ENCODE results near the gene LURAP1L.

The LURAP1L gene

DNA sequence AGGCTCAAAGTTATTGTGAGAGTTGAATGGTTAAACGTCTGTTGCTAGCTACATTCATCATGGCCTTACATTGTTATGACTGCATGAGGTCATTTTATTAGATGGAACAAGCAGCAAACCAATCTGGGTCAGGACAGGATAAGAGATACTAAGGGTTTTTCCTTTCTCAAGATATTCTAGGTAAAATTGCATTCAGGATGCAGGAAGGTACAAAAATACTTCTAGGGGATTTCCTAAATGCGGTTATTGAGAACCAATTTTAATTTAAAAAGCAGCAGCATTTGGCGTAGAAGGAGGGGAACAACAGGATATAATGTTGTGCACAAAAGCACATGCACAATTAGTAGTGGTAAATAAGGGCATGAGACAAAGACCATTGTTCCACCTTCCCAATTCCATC lies 39.2 kb upstream of the LURAP1L start:
- no peak overlapping the region for H2BK5ac ChIP-seq (ENCODE audit: low read length)
- H3K23ac ChIP-seq (ENCODE audit: low read length) = no peak overlapping the region
- no CpG with 5 or more reads among the region's 3 CpGs for WGBS (ENCODE audit: extremely low coverage, insufficient coverage, low lambda C conversion rate)
- H3K4me3 ChIP-seq (ENCODE audit: low read length) = no peak overlapping the region
- H3K56ac ChIP-seq (ENCODE audit: low read length) = no peak overlapping the region
- H4K5ac ChIP-seq (ENCODE audit: low read length) = no peak overlapping the region
- H3K27ac ChIP-seq (ENCODE audit: low read depth, low read length) = no peak overlapping the region
- H2BK120ac ChIP-seq (ENCODE audit: low read depth, low read length) = no peak overlapping the region
- no peaks in the 10 kb centered on the region for H3K27me3 ChIP-seq (ENCODE audit: insufficient read depth, low read length, poor library complexity)
- no peak overlapping the region for H2BK15ac ChIP-seq (replicated peaks; ENCODE audit: low read depth)
- no peaks in the 10 kb centered on the region for H3K79me2 ChIP-seq (ENCODE audit: control insufficient read depth, insufficient read depth, low read length)
- H3K4me1 ChIP-seq (ENCODE audit: control insufficient read depth, low read depth, low read length) = no peaks in the 10 kb centered on the region
- H3K36me3 ChIP-seq (ENCODE audit: control insufficient read depth, insufficient read depth, low read length) = no peaks in the 10 kb centered on the region
- H3K4ac ChIP-seq (ENCODE audit: low read depth, low read length) = no peak overlapping the region
- H3K79me1 ChIP-seq (ENCODE audit: low read length) = no peaks in the 10 kb centered on the region
- no peak overlapping the region for H4K8ac ChIP-seq (ENCODE audit: low read depth, low read length)
- H3K18ac ChIP-seq (ENCODE audit: low read length) = no peak overlapping the region
- H3K4me2 ChIP-seq (ENCODE audit: low read length) = no peak overlapping the region
- DNase-seq = no peak
- H2AK5ac ChIP-seq (ENCODE audit: low read length) = no peak overlapping the region
- no peak overlapping the region for H3K9ac ChIP-seq (ENCODE audit: low read length)

- H3K79me1 ChIP-seq (ENCODE audit: low read length) = no peaks in the 10 kb centered on the region
- WGBS (ENCODE audit: extremely low coverage, insufficient coverage, low lambda C conversion rate) = no CpG with 5 or more reads among the region's 1 CpG
- no peak overlapping the region for H3K4me3 ChIP-seq (ENCODE audit: low read length)
- H3K79me2 ChIP-seq (ENCODE audit: control insufficient read depth, insufficient read depth, low read length) = no peaks in the 10 kb centered on the region
- no peak overlapping the region for H3K4me2 ChIP-seq (ENCODE audit: low read length)
- H2BK120ac ChIP-seq (ENCODE audit: low read depth, low read length) = no peak overlapping the region
- no peaks in the 10 kb centered on the region for H3K27me3 ChIP-seq (ENCODE audit: insufficient read depth, low read length, poor library complexity)
- H4K5ac ChIP-seq (ENCODE audit: low read length) = no peak overlapping the region
- H3K4ac ChIP-seq (ENCODE audit: low read depth, low read length) = no peak overlapping the region
- no peaks in the 10 kb centered on the region for H3K4me1 ChIP-seq (ENCODE audit: control insufficient read depth, low read depth, low read length)
- H3K18ac ChIP-seq (ENCODE audit: low read length) = no peak overlapping the region
- no peak overlapping the region for H2AK5ac ChIP-seq (ENCODE audit: low read length)
- no peak overlapping the region for H4K8ac ChIP-seq (ENCODE audit: low read depth, low read length)
- H2BK15ac ChIP-seq (replicated peaks; ENCODE audit: low read depth) = no peak overlapping the region
- no peak overlapping the region for H3K27ac ChIP-seq (ENCODE audit: low read depth, low read length)
- no peaks in the 10 kb centered on the region for H3K36me3 ChIP-seq (ENCODE audit: control insufficient read depth, insufficient read depth, low read length)
- no peak overlapping the region for H2BK5ac ChIP-seq (ENCODE audit: low read length)
- H3K9ac ChIP-seq (ENCODE audit: low read length) = no peak overlapping the region
- no peak for DNase-seq
- no peak overlapping the region for H3K56ac ChIP-seq (ENCODE audit: low read length)
- H3K23ac ChIP-seq (ENCODE audit: low read length) = no peak overlapping the region
These were observed 36.9 kb upstream of the LURAP1L start for GRCh38 chr9:12737871-12738270.

GRCh38 chr9:12739014-12739652 lies 35.7 kb upstream of the LURAP1L start:
- no peak overlapping the region for H3K56ac ChIP-seq (ENCODE audit: low read length)

GRCh38 chr9:12740845-12741244 lies 34.0 kb upstream of the LURAP1L start:
- Histone ChIP-seq H2BK5ac (ENCODE audit: low read length) (no peak overlapping the region), H2BK120ac (ENCODE audit: low read depth, low read length) (no peak overlapping the region), H3K18ac (ENCODE audit: low read length) (no peak overlapping the region), H3K27ac (ENCODE audit: low read depth, low read length) (no peak overlapping the region), H3K79me2 (ENCODE audit: control insufficient read depth, insufficient read depth, low read length) (no peaks in the 10 kb centered on the region), H4K5ac (ENCODE audit: low read length) (no peak overlapping the region), H3K36me3 (ENCODE audit: control insufficient read depth, insufficient read depth, low read length) (no peaks in the 10 kb centered on the region), H3K4me1 (ENCODE audit: control insufficient read depth, low read depth, low read length) (no peaks in the 10 kb centered on the region), H2BK15ac (replicated peaks; ENCODE audit: low read depth) (no peak overlapping the region), H3K23ac (ENCODE audit: low read length) (no peak overlapping the region), H3K27me3 (ENCODE audit: insufficient read depth, low read length, poor library complexity) (no peaks in the 10 kb centered on the region), H3K79me1 (ENCODE audit: low read length) (no peaks in the 10 kb centered on the region), H3K9ac (ENCODE audit: low read length) (no peak overlapping the region), H3K4me2 (ENCODE audit: low read length) (no peak overlapping the region), H4K8ac (ENCODE audit: low read depth, low read length) (peak overlapping the region; percentile 40), H2AK5ac (ENCODE audit: low read length) (no peak overlapping the region), H3K56ac (ENCODE audit: low read length) (no peak overlapping the region), H3K4ac (ENCODE audit: low read depth, low read length) (no peak overlapping the region), H3K4me3 (ENCODE audit: low read length) (no peak overlapping the region)
- no CpG with 5 or more reads among the region's 2 CpGs for WGBS (ENCODE audit: extremely low coverage, insufficient coverage, low lambda C conversion rate)
- DNase-seq = no peak

More at GRCh38 chr9:12739014-12739652, 35.7 kb upstream of the LURAP1L start:
- H3K79me1 ChIP-seq (ENCODE audit: low read length) = no peaks in the 10 kb centered on the region
- H3K9ac ChIP-seq (ENCODE audit: low read length) = no peak overlapping the region
- no peaks in the 10 kb centered on the region for H3K79me2 ChIP-seq (ENCODE audit: control insufficient read depth, insufficient read depth, low read length)
- H3K23ac ChIP-seq (ENCODE audit: low read length) = no peak overlapping the region
- H3K4me3 ChIP-seq (ENCODE audit: low read length) = no peak overlapping the region
- no peaks in the 10 kb centered on the region for H3K27me3 ChIP-seq (ENCODE audit: insufficient read depth, low read length, poor library complexity)
- peak; percentile 72 for DNase-seq
- no peak overlapping the region for H2BK5ac ChIP-seq (ENCODE audit: low read length)
- no peak overlapping the region for H3K4ac ChIP-seq (ENCODE audit: low read depth, low read length)
- H2BK120ac ChIP-seq (ENCODE audit: low read depth, low read length) = no peak overlapping the region
- no peak overlapping the region for H3K4me2 ChIP-seq (ENCODE audit: low read length)
- H4K8ac ChIP-seq (ENCODE audit: low read depth, low read length) = no peak overlapping the region
- H3K18ac ChIP-seq (ENCODE audit: low read length) = no peak overlapping the region
- H3K4me1 ChIP-seq (ENCODE audit: control insufficient read depth, low read depth, low read length) = no peaks in the 10 kb centered on the region
- H2AK5ac ChIP-seq (ENCODE audit: low read length) = no peak overlapping the region
- no peak overlapping the region for H4K5ac ChIP-seq (ENCODE audit: low read length)
- H2BK15ac ChIP-seq (replicated peaks; ENCODE audit: low read depth) = no peak overlapping the region
- no peak overlapping the region for H3K27ac ChIP-seq (ENCODE audit: low read depth, low read length)
- no peaks in the 10 kb centered on the region for H3K36me3 ChIP-seq (ENCODE audit: control insufficient read depth, insufficient read depth, low read length)

DNA sequence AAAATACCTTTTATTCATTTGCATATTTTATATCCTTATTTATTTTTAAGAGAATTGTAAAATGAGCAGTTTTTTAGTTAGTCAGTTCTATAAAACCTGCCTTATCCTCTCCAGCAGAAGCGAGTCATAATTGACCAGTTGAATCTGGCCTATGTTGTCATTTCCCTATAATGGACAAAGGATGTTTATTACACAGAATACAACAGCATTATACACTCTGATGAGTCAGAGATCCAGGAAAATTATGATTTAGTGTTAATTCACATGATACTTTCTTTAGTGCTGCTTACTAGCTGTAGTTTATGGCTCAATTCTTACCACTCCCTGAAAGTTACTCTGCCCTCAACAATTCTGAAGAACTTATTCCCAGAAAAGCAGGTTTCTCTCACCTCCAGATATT lies 26.8 kb upstream of the LURAP1L start:
- DNase-seq = no peak
- Histone ChIP-seq H2BK120ac (ENCODE audit: low read depth, low read length) (no peak overlapping the region), H4K5ac (ENCODE audit: low read length) (no peak overlapping the region), H3K9ac (ENCODE audit: low read length) (no peak overlapping the region), H2AK5ac (ENCODE audit: low read length) (no peak overlapping the region), H3K4me1 (ENCODE audit: control insufficient read depth, low read depth, low read length) (no peaks in the 10 kb centered on the region), H3K27ac (ENCODE audit: low read depth, low read length) (no peak overlapping the region), H4K8ac (ENCODE audit: low read depth, low read length) (no peak overlapping the region), H3K79me1 (ENCODE audit: low read length) (no peaks in the 10 kb centered on the region), H3K79me2 (ENCODE audit: control insufficient read depth, insufficient read depth, low read length) (no peaks in the 10 kb centered on the region), H3K18ac (ENCODE audit: low read length) (no peak overlapping the region), H3K4me3 (ENCODE audit: low read length) (no peak overlapping the region), H2BK5ac (ENCODE audit: low read length) (no peak overlapping the region), H3K4me2 (ENCODE audit: low read length) (no peak overlapping the region), H3K56ac (ENCODE audit: low read length) (no peak overlapping the region), H2BK15ac (replicated peaks; ENCODE audit: low read depth) (no peak overlapping the region), H3K4ac (ENCODE audit: low read depth, low read length) (no peak overlapping the region), H3K36me3 (ENCODE audit: control insufficient read depth, insufficient read depth, low read length) (no peaks in the 10 kb centered on the region), H3K23ac (ENCODE audit: low read length) (no peak overlapping the region), H3K27me3 (ENCODE audit: insufficient read depth, low read length, poor library complexity) (no peaks in the 10 kb centered on the region)
- WGBS (ENCODE audit: extremely low coverage, insufficient coverage, low lambda C conversion rate) = no CpG with 5 or more reads among the region's 1 CpG

DNA sequence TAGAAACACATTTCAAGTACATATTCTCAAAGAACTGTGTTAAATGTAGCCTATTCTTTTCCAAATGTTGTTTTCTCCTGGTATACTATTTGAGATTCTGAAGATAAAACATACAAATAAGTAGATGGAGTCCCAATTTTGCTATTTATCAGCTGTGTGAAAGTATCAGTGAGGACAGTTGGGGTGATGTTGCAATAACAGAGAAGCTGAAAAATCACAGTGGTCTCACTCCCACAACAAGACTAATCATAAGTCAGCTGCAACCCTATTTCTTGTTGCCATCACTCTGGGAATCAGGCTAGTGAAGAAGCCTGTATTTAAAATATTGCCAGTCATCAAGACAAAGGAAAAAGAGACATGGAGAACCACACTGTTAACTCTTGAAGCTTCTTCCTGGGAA lies 25.9 kb upstream of the LURAP1L start:
- Histone ChIP-seq H3K18ac (ENCODE audit: low read length) (no peak overlapping the region), H3K56ac (ENCODE audit: low read length) (no peak overlapping the region), H3K4me3 (ENCODE audit: low read length) (no peak overlapping the region), H3K4ac (ENCODE audit: low read depth, low read length) (no peak overlapping the region), H3K9ac (ENCODE audit: low read length) (no peak overlapping the region), H4K8ac (ENCODE audit: low read depth, low read length) (no peak overlapping the region), H3K23ac (ENCODE audit: low read length) (no peak overlapping the region), H3K4me1 (ENCODE audit: control insufficient read depth, low read depth, low read length) (no peaks in the 10 kb centered on the region), H3K27ac (ENCODE audit: low read depth, low read length) (no peak overlapping the region), H2BK15ac (replicated peaks; ENCODE audit: low read depth) (no peak overlapping the region), H3K79me2 (ENCODE audit: control insufficient read depth, insufficient read depth, low read length) (no peaks in the 10 kb centered on the region), H3K79me1 (ENCODE audit: low read length) (no peaks in the 10 kb centered on the region), H2BK120ac (ENCODE audit: low read depth, low read length) (no peak overlapping the region), H4K5ac (ENCODE audit: low read length) (no peak overlapping the region), H2AK5ac (ENCODE audit: low read length) (no peak overlapping the region), H3K36me3 (ENCODE audit: control insufficient read depth, insufficient read depth, low read length) (no peaks in the 10 kb centered on the region), H3K27me3 (ENCODE audit: insufficient read depth, low read length, poor library complexity) (no peaks in the 10 kb centered on the region), H3K4me2 (ENCODE audit: low read length) (no peak overlapping the region), H2BK5ac (ENCODE audit: low read length) (no peak overlapping the region)
- DNase-seq = no peak
